NCI-H510A (cell line): ENCODE data around the gene FAM83E.
"Not testable (repeated sequence)": the region's sequence is repeated elsewhere in the genome, so short reads cannot be mapped to it uniquely, and the experiment has no call there.

Experiments used
- DNase-seq: peaks from one replicate; lab custom pipeline; 2025; lab: John Stamatoyannopoulos, UW

The FAM83E gene

GRCh38 chr19:48611872-48612271 is 3.0 kb downstream of the FAM83E start:
- no peak for DNase-seq

GRCh38 chr19:48609571-48610108 is 5.2 kb downstream of the FAM83E start:
- no peak for DNase-seq

GRCh38 chr19:48608798-48609263 is 6.0 kb downstream of the FAM83E start:
- no peak for DNase-seq

- DNase-seq, result no peak
Measured at GRCh38 chr19:48607359-48607755, 7.5 kb downstream of the FAM83E start.

- no peak for DNase-seq
Measured at GRCh38 chr19:48606463-48607358, 8.2 kb downstream of the FAM83E start, which contains the start of gene SPACA4. TSS of gene SPACA4 (plus strand) at chr19:48606742. CDS start at chr19:48606979, 237 bp downstream.

GRCh38 chr19:48603850-48604249 is 11.0 kb downstream of the FAM83E start:
- no peak for DNase-seq

- DNase-seq, result no peak
Measured at GRCh38 chr19:48603449-48603848, 11.4 kb downstream of the FAM83E start.

GRCh38 chr19:48603001-48603400 is 11.9 kb downstream of the FAM83E start:
- no peak for DNase-seq

- no peak for DNase-seq
Measured at GRCh38 chr19:48600679-48601417, 14.0 kb downstream of the FAM83E start.

GRCh38 chr19:48598996-48599700 is 15.7 kb downstream of the FAM83E start:
- DNase-seq, result no peak

GRCh38 chr19:48596679-48597465 is 18.0 kb downstream of the FAM83E start:
- no peak for DNase-seq

- no peak for DNase-seq
Measured at GRCh38 chr19:48596237-48596636, 18.6 kb downstream of the FAM83E start.

- no peak for DNase-seq
Measured at GRCh38 chr19:48595833-48596232, 19.0 kb downstream of the FAM83E start.

GRCh38 chr19:48595171-48595570 is 19.7 kb downstream of the FAM83E start:
- DNase-seq, result no peak

- DNase-seq, result no peak
Measured at GRCh38 chr19:48591021-48591420, 23.9 kb downstream of the FAM83E start.

GRCh38 chr19:48588670-48589401 is 26.0 kb downstream of the FAM83E start:
- peak; percentile 62 for DNase-seq

- DNase-seq, result no peak
Measured at GRCh38 chr19:48587387-48587786, 27.5 kb downstream of the FAM83E start.

- DNase-seq, result no peak
Measured at GRCh38 chr19:48582168-48582567, 32.7 kb downstream of the FAM83E start.

GRCh38 chr19:48578891-48579290 is 36.0 kb downstream of the FAM83E start:
- no peak for DNase-seq

- DNase-seq, result not testable (repeated sequence)
Measured at GRCh38 chr19:48577908-48578307, 37.0 kb downstream of the FAM83E start.
